GM12878 (cell line): ENCODE data around the gene TMSB4X. TPM values are rescaled to one million over a fixed set of nuclear protein-coding genes. Genes with fewer than 3 reads are reported as not detected.

ENCODE experiments used
- ATAC-seq: fragments of 200-7000 bp; cut with Tn5 transposase; 3 replicates; pipeline ENCODE4 v1.9.1; 2020; ENCODE audit warnings: mild to moderate bottlenecking, moderate library complexity
- BruUV-seq: library from RNA; stranded (reverse); fragments of 400-500 nt; replicated peaks from 2 replicates; lab custom pipeline; 2021; lab: Mats Ljungman, UMichigan
- CTCF ChIA-PET: fragments of 300-600 bp; sonication (Branson Sonifier 250); formaldehyde crosslinking; extraction: SDS; loops from one replicate; lab custom pipeline; 2021; ENCODE audit warnings: inconsistent platforms; lab: Yijun Ruan, JAX
- POLR2A ChIA-PET: fragments of 350-600 bp; formaldehyde crosslinking; extraction: SDS; loops from one replicate; lab custom pipeline; 2021; ENCODE audit warnings: inconsistent platforms; lab: Charles Lee
- RAD21 ChIA-PET: fragments of 300-600 bp; sonication (Branson Sonifier 250); formaldehyde crosslinking; loops from one replicate; lab custom pipeline; 2023; ENCODE audit warnings: antibody characterized with exemption; ENCODE audit not compliant: unreplicated experiment; lab: Charles Lee
- SMC1A ChIA-PET: fragments of 300-600 bp; sonication (Branson Sonifier 250); formaldehyde crosslinking; loops from one replicate; lab custom pipeline; 2023; ENCODE audit not compliant: unreplicated experiment, uncharacterized antibody; lab: Charles Lee
- DNase-seq: peaks from one replicate; pipeline ENCODE4 v3.0.0-alpha.2; 2011; ENCODE audit warnings: low read depth, low spot score
- FAIRE-seq: peaks from 3 replicates; lab custom pipeline; 2011; peaks lifted over from hg19 to GRCh38; lab: Jason Lieb, UNC
- H2AFZ ChIP-seq: 2 replicates; pipeline ENCODE4 v1.6.0; 2011; ENCODE audit warnings: low read depth, low read length, control low read depth; ENCODE audit not compliant: control insufficient read depth
- H3K27ac ChIP-seq: 2 replicates; pipeline ENCODE4 v1.5.1; 2011; ENCODE audit warnings: control low read depth; ENCODE audit not compliant: control insufficient read depth, insufficient read depth
- H3K27me3 ChIP-seq, 2 experiments: replicated peaks in 1 of 2; 2 replicates each; pipeline versions ENCODE4 v1.6.0 to v1.6.1; 2011; ENCODE audit warnings: low read length in 1 of 2; ENCODE audit not compliant: control insufficient read depth in 2 of 2, insufficient read depth in 2 of 2
- H3K36me3 ChIP-seq, 2 experiments: 2 replicates each; pipeline ENCODE4 v1.5.1; 2011; ENCODE audit warnings: low read length in 1 of 2; ENCODE audit not compliant: control insufficient read depth in 2 of 2, insufficient read depth in 2 of 2
- H3K4me1 ChIP-seq: 2 replicates; pipeline ENCODE4 v1.6.1; 2011; ENCODE audit warnings: mild to moderate bottlenecking, low read length, moderate library complexity, mixed read lengths; ENCODE audit not compliant: control insufficient read depth, insufficient read depth
- H3K4me2 ChIP-seq: 2 replicates; pipeline ENCODE4 v1.6.0; 2011; ENCODE audit warnings: control low read depth; ENCODE audit not compliant: control insufficient read depth, insufficient read depth
- H3K4me3 ChIP-seq: fragments of 200-600 bp; sonication (generic); 2 replicates; pipeline ENCODE4 v1.5.1; 2016
- H3K79me2 ChIP-seq: 2 replicates; pipeline ENCODE4 v1.6.0; 2011; ENCODE audit warnings: low read length; ENCODE audit not compliant: control insufficient read depth, insufficient read depth
- H3K9ac ChIP-seq: 2 replicates; pipeline ENCODE4 v1.8.0; 2011; ENCODE audit warnings: low read length, control low read depth, mixed read lengths; ENCODE audit not compliant: control insufficient read depth, insufficient read depth
- H3K9me3 ChIP-seq: replicated peaks from 3 replicates; pipeline ENCODE4 v1.5.1; 2011; ENCODE audit warnings: mild to moderate bottlenecking, low read length; ENCODE audit not compliant: control insufficient read depth, insufficient read depth
- H4K20me1 ChIP-seq: 2 replicates; pipeline ENCODE4 v1.6.0; 2011; ENCODE audit not compliant: control insufficient read depth, insufficient read depth
- BHLHE40 ChIP-seq, 2 experiments: fragments of 450-650 bp in 1 of 2; IDR thresholded peaks; 2 replicates each; pipeline ENCODE4 v1.6.1; 2011 to 2017; ENCODE audit warnings: low read depth in 2 of 2, borderline replicate concordance in 1 of 2, improper control_type of control experiment in 1 of 2, low read length in 1 of 2, mild to moderate bottlenecking in 1 of 2
- CEBPB ChIP-seq, 2 experiments: fragments of 150-350 bp in 1 of 2; IDR thresholded peaks; 2 replicates each; pipeline ENCODE4 v1.6.1; 2012 to 2014; ENCODE audit warnings: low read depth in 2 of 2, low read length in 2 of 2, borderline replicate concordance in 1 of 2, inconsistent platforms in 1 of 2
- CEBPZ ChIP-seq: fragments of 150-350 bp; IDR thresholded peaks from 2 replicates; pipeline ENCODE4 v1.6.1; 2016; ENCODE audit warnings: low read depth, low read length
- CHD2 ChIP-seq: IDR thresholded peaks from 2 replicates; pipeline ENCODE4 v1.6.1; 2011; ENCODE audit warnings: low read depth, low read length, improper control_type of control experiment, borderline replicate concordance
- CREM ChIP-seq: IDR thresholded peaks from 2 replicates; pipeline ENCODE4 v1.6.1; 2014; ENCODE audit warnings: antibody characterized with exemption, low read depth
- EED ChIP-seq: sonication (generic); IDR thresholded peaks from 2 replicates; pipeline ENCODE4 v1.6.1; 2016; ENCODE audit warnings: antibody characterized with exemption, low read depth
- ETV6 ChIP-seq, 2 experiments: fragments of 450-650 bp in 1 of 2; IDR thresholded peaks in 1 of 2; conservative IDR thresholded peaks in 1 of 2; 2 replicates each; pipeline ENCODE4 v1.6.1; 2014; ENCODE audit warnings: antibody characterized with exemption in 1 of 2, borderline replicate concordance in 1 of 2, low read depth in 1 of 2, mild to moderate bottlenecking in 1 of 2, moderate library complexity in 1 of 2
- EZH2 ChIP-seq: IDR thresholded peaks from 2 replicates; pipeline ENCODE4 v1.6.1; 2012; ENCODE audit warnings: low read depth, mild to moderate bottlenecking, control low read depth, inconsistent platforms, low read length, borderline replicate concordance; ENCODE audit not compliant: control insufficient read depth
- GABPA ChIP-seq: IDR thresholded peaks from 2 replicates; pipeline ENCODE4 v1.6.1; 2014; ENCODE audit warnings: antibody characterized with exemption, low read depth, mild to moderate bottlenecking, inconsistent platforms
- HDGF ChIP-seq: fragments of 450-650 bp; IDR thresholded peaks from 2 replicates; pipeline ENCODE4 v1.6.1; 2016; ENCODE audit warnings: antibody characterized with exemption
- KLF5 ChIP-seq: fragments of 450-650 bp; IDR thresholded peaks from 2 replicates; pipeline ENCODE4 v1.6.1; 2014; ENCODE audit warnings: mild to moderate bottlenecking; ENCODE audit not compliant: partially characterized antibody
- NFYB ChIP-seq: IDR thresholded peaks from 2 replicates; pipeline ENCODE4 v1.6.1; 2011; ENCODE audit warnings: low read depth, mild to moderate bottlenecking, low read length, improper control_type of control experiment, moderate library complexity; ENCODE audit not compliant: insufficient read depth
- PAX5 ChIP-seq: IDR thresholded peaks from 2 replicates; pipeline ENCODE4 v1.6.1; 2011; ENCODE audit warnings: low read depth, low read length, borderline replicate concordance
- POU2F2 ChIP-seq: IDR thresholded peaks from 3 replicates; pipeline ENCODE4 v1.6.1; 2011; ENCODE audit warnings: low read depth, mild to moderate bottlenecking, low read length, borderline replicate concordance
- TAF1 ChIP-seq: IDR thresholded peaks from 2 replicates; pipeline ENCODE4 v1.6.1; 2011; ENCODE audit warnings: mild to moderate bottlenecking, low read depth, low read length, borderline replicate concordance
- TCF7 ChIP-seq: IDR thresholded peaks from 2 replicates; pipeline ENCODE4 v1.6.1; 2014; ENCODE audit warnings: antibody characterized with exemption, borderline replicate concordance
- ZZZ3 ChIP-seq: IDR thresholded peaks from 2 replicates; pipeline ENCODE4 v1.6.1; 2011; ENCODE audit warnings: low read depth; ENCODE audit not compliant: control insufficient read depth, insufficient read length
- WGBS: methylation state at CpG from one replicate; pipeline ENCODE4 v1.1.6; 2016; ENCODE audit warnings: low lambda C conversion rate; ENCODE audit not compliant: insufficient replicate concordance, insufficient coverage; ENCODE audit errors: missing lambda C conversion rate; 5-methylcytosine and 5-hydroxymethylcytosine counted together
- in situ Hi-C: fragments of 300-500 bp; cut with MboI; formaldehyde crosslinking; loops from 9 replicates; pipeline ENCODE4 v1.14.3; 2018; ENCODE audit warnings: mixed read lengths
- intact Hi-C: fragments of 100-400 bp; cut with micrococcal nuclease; formaldehyde crosslinking; loops from one replicate; pipeline ENCODE4 v1.14.2; 2022; ENCODE audit not compliant: unreplicated experiment
- polyA plus RNA-seq, 11 experiments: library from polyadenylated mRNA; depleted of rRNA in 4 of 11; unstranded in 6 of 11; stranded (reverse) in 5 of 11; fragments of >200 nt; fragmentation: Nextera tagmentation in 4 of 11; fragmentation: Illumina TruSeq in 1 of 11; extraction: Ambion mirVana in 4 of 11; extraction: Trizol in 1 of 11; gene quantifications; 1 replicate in 1 of 11; 2 replicates in 10 of 11; pipeline versions ENCODE4 v1.2.1 to v1.2.3, GENCODE V29; 2011 to 2016; ENCODE audit warnings: inconsistent platforms in 2 of 11, missing spikeins in 2 of 11, low read depth in 1 of 11
- total RNA-seq, 4 experiments: library from RNA; depleted of rRNA in 3 of 4; stranded (reverse); fragments of >200 nt in 3 of 4; fragmentation: Illumina TruSeq in 1 of 4; extraction: Trizol in 1 of 4; gene quantifications; 2 replicates each; pipeline versions ENCODE4 v1.2.1 to v1.2.3, GENCODE V29; 2013 to 2021

The TMSB4X gene
- total and polyA plus RNA-seq, 10 of the 15 experiments (the other 5 are each of a cell fraction or from before 2014, with no cell fraction given) = 13,924 to 37,234 (median 23,705) TPM

GRCh38 chrX:13005661-13006473 is 31.0 kb downstream of the TMSB4X start:
- H3K27me3 ChIP-seq = no peaks in the 10 kb centered on the region
- peak overlapping the region; percentile 70 for H3K4me2 ChIP-seq
- no peaks in the 10 kb centered on the region for H3K36me3 ChIP-seq
- no peak overlapping the region for H2AFZ ChIP-seq
- H3K27ac ChIP-seq = peak overlapping the region; percentile 91
- peak; percentile 55 for ATAC-seq
- SMC1A ChIA-PET = interaction anchor here (0.9 to 25.1 kb wide), 17 partner anchors 8 to 482 kb away, joined by 3 to 847 read pairs (median 13); partner anchors contain the start of gene TMSB4X
- H3K79me2 ChIP-seq = no peaks in the 10 kb centered on the region; the same call in none of the 2 replicates
- intact Hi-C loops (loop anchor here (1.0 to 10.0 kb wide), 5 partner anchors 28 to 159 kb away; no protein-coding TSS in a partner anchor), in situ Hi-C loops (no loop called here)
- TSS peak; percentile 68 for BruUV-seq
- WGBS = 0% methylated on average over 9 of the region's 9 CpGs
- no peaks in the 10 kb centered on the region for H3K9me3 ChIP-seq
- H3K4me3 ChIP-seq = peak overlapping the region; percentile 28; the same call in 1 of the 2 replicates
- POLR2A ChIA-PET = interaction anchor here (0.6 to 17.2 kb wide), 25 partner anchors 9 to 710 kb away, joined by 3 to 280 read pairs (median 6); no protein-coding TSS in a partner anchor
- CTCF ChIA-PET = interaction anchor here (0.6 to 12.2 kb wide), 17 partner anchors 13 to 692 kb away, joined by 3 to 123 read pairs (median 7); no protein-coding TSS in a partner anchor
- DNase-seq = peak; percentile 89
- peak; percentile 82 for FAIRE-seq
- no peaks in the 10 kb centered on the region for H4K20me1 ChIP-seq
- peaks cover 83% of the 10 kb centered on the region for H3K4me1 ChIP-seq
- H3K9ac ChIP-seq = peak overlapping the region; percentile 66
- RAD21 ChIA-PET = interaction anchor here (0.6 to 22.5 kb wide), 15 partner anchors 8 to 482 kb away, joined by 3 to 689 read pairs (median 10); partner anchors contain the start of gene TMSB4X
- peak in 1 of 2 experiments; percentile 84; a peak in 2 of 4 replicates for TF ChIP-seq BHLHE40 (IDR thresholded peaks at IDR 0.05; ENCODE audit: borderline replicate concordance in 1 of 2, low read depth in 2 of 2, low read length in 1 of 2)
- TF ChIP-seq EZH2 = no peak
- peak in 1 of 2 experiments; percentile 69; a peak in 1 of 4 replicates for TF ChIP-seq CEBPB (IDR thresholded peaks at IDR 0.05; ENCODE audit: borderline replicate concordance in 1 of 2, low read depth in 2 of 2, low read length in 2 of 2)
- TF ChIP-seq PAX5 = peak; percentile 63; the same call in 1 of the 2 replicates
- peak; percentile 79; the same call in 1 of the 2 replicates for TF ChIP-seq HDGF
- TF ChIP-seq TCF7 = peak; percentile 84
- TF ChIP-seq CREM = peak; percentile 80
- no peak for TF ChIP-seq CEBPZ
- TF ChIP-seq GABPA = 0 out of 2 replicates have a peak, but pooled peaks have one; percentile 52
- TF ChIP-seq POU2F2 = peak; percentile 72; the same call in 1 of the 3 replicates
- TF ChIP-seq KLF5 = peak; percentile 23
- peak in 1 of 2 experiments; percentile 83; a peak in 2 of 4 replicates for TF ChIP-seq ETV6 (conservative IDR thresholded peaks at IDR 0.05 in 1 of 2, IDR thresholded peaks at IDR 0.05 in 1 of 2; ENCODE audit: borderline replicate concordance in 1 of 2, low read depth in 1 of 2)
- TF ChIP-seq TAF1 = no peak
- TF ChIP-seq EED = peak; percentile 100
- TF ChIP-seq ZZZ3 = no peak
- 0 out of 2 replicates have a peak, but pooled peaks have one; percentile 23 for TF ChIP-seq NFYB
- TF ChIP-seq CHD2 = peak; percentile 83
